Stimulated activated CD4-positive, alpha-beta T cell treated with anti-CD3 and anti-CD28 coated beads, Interleukin-1b, Interleukin-23, amount 100 ng/mL, for 24 hours (primary cell): Measurements from ENCODE around the gene LYSMD4.

Experiments used
- DNase-seq, 4 experiments: peaks; one replicate each; pipeline ENCODE4 v3.0.0-alpha.2; 2020; ENCODE audit warnings: low read depth in 4 of 4, low spot score in 1 of 4

Gene LYSMD4

DNA sequence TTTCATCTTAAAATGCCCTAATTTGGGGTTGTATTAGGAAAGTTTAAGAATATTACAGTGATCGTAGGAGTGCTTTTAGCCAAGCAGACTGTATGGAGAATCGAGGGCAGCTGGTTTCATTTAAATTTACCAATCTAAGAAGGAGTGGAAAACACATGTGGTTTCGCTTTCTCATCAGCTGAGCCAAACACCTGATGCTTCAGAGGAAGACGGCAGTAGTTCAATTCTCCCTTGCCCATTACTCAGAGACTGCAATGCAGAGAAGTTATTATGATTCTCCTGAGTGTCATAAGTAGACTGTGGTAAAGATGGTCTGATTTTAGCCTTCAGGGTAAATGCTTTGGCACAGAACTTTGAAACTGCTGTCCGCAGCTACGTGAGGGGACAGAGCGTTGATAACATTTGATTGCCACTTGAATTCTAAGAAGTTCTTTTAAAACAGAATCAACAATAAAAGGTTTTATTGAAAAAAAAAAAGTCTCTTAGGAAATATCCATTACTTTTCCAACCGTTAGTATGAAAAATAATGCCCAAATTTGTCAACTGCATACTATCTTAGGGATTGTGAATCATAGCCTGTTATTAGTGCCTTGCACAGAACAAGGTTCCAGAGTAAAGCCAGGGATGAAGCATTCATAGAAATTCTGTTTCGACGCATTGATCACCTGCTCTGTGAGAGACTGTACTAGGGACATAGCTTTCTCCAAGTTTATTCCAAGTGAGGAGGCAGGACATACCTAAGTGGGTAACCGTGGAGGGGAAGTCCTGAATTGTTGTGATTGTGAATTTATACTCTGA lies 25.6 kb downstream of the LYSMD4 start:
- no peak for DNase-seq

DNA sequence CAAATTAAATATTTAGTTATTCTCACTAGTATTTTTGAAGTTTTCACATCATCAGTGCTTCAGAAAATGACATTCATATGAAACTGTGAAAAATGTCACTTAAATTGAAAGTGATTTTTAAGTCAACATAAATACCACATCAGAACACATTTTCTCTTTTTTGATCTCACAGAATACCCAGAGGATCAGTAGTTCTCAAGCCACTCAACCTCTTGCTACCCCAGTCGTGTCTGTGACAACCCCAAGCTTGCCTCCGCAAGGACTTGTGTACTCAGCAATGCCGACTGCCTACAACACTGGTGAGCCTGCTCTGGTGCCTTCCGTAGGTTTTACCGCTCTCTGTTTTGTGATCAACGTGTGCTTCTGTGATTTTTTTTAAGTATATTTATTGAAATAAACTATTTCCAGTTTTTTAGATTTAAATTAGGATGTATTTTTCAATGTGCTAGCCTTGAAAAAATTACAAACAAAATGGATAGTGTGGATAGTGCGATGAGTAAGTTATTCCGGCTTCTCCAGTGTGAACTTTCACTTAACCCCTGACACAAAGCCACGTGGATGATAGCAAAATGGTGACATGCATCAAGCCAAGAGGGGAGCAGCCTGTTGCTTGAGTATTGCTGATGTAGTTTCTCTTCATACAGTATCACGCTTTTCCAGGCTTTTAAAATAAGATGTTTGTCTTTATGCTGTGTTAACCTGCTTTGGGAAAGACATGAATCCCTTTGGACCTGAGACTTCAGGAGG lies 26.5 kb downstream of the LYSMD4 start:
- no peak for DNase-seq

DNA sequence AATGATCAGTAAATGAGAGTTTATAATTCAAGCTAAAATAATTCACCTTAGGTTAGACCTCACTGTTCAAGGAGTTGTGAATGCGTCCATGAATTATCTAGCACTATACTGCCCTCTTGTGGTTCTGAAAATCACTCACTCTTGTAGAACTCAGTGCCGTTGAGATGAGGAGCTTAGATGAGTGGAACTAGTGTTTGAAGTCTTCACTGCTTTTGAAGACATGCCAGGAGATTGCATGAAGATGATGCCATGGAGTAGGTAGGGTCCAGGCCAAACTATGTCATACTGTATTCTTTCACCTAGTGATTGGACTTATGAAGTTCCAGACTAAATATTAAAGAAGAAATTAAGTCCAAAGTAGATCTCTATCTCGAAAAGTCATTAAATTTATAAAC lies 28.8 kb downstream of the LYSMD4 start:
- DNase-seq, result no peak

DNA sequence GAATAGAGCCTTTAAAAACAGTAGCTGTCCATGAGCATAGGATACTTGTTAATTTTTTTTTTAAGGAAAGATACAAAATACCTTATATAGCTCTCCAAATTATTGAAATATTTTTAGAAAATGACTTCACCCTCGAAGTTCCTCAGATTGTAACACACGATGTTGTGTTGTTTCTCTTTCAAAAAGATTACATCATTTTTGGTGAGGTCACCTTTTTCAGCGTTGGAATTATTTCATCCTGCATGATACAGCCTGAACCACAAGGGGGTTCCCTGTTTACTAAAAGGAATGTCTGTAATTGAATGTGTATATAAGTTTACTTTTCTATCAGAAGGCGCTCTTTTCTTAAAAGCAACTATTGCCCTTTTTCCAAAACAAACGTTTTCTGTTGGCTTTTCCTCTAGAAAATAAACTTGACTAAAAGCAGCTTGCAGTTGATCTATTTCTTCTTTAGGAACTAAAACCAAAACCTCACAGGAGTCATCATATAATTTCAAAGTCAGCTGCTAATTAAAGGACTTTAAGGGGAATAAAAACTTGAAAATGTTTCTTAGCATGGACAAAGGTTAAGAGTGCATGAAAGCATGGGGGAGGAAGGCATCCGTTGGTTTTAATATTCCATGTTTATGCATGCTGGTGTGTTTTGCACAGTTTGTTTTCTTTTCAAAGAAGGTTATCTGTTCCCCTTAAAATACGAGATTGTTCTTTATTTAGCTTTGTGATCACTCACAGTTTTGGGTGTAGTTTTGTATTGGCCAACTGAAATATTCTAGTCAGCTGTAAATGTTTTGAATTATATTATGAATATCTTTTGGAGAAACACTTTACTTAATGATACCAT lies 29.4 kb downstream of the LYSMD4 start:
- DNase-seq, result no peak

DNA sequence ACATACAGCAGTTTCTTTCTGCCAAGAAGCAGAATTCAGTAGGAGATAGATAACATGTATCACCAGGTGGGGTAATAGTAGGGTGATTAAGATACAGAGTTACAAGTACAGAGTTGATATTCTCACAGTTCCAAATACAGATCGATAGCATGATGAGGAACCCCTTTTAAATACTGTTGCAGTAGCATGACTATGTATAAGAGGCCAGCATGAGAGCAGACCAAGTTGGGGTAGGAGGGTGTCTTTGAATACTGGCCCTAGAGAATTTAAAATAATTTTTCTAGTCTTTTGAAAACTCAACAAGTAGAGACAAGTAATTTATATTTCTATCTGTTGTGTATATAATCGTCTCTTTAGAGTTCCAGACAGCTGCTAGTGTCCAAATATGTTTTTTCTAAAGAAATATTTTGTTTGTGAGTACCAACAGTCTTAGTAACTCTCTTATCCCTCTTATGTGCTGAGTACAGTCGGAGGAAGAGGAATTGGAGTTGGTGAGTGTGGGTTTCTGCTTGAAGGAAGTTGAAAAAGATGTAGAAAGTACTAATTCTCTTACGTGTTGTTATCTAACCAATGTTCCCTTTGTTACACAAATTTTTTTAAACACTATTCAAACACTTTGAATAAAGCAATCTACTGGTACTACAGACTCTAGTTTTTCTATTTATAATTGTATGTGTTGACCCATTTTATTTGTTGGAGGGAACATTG lies 30.2 kb downstream of the LYSMD4 start:
- no peak for DNase-seq

DNA sequence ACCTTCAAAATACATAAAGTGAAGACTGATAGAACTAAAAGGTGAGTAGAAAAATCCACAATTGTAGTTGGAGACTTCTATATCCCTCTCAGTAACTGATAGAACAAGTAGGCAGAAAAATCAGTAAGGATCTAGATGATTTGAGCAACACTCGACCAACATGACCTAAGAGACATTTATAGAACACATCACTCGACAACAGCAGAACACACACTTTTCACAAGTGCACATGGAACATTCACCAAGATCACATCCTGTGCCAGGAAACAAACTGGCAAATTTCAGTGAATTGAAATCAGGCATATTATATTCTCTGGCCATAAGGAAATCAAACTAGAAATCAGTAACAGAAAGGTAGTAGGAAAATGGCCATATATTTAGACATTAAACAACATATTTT lies 37.1 kb downstream of the LYSMD4 start:
- DNase-seq, result no peak

DNA sequence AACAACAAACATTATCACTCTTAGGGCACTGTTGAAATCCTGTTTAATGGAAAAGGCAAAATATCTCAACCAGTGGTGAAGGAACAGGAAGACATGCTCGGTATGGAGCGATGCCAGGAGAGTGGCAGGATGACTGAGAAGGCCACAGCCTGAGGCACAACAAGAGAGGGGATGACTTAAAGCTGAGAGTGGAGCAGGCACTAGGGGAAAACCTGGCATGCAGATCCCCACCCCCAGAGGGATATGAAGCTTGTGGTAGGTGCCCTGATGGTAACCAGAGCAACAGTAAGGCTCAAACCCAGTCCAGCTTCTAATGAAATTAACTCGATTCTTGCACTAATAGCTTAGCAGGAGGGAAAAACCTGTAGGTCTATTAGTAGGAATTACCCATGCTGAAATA lies 40.4 kb downstream of the LYSMD4 start:
- DNase-seq, result no peak

DNA sequence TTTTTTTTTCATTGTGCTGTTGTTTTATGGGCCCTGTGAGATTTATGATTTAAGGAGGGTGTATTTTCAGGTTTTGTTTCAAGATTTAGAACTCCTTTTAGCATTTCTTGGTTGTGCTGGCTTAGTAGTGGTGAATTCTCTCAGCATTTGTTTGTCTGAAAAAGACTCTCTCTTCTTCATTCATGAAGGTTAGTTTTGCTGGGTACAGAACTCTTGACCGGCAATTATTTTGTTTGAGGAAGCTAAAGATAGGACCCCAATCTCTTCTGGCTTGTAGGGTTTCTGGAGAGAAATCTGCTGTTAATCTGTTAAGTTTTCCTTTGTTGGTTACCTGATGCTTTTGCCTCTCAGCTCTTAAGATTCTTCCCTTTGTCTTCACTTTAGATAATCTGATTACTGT lies 46.9 kb downstream of the LYSMD4 start:
- no peak for DNase-seq

DNA sequence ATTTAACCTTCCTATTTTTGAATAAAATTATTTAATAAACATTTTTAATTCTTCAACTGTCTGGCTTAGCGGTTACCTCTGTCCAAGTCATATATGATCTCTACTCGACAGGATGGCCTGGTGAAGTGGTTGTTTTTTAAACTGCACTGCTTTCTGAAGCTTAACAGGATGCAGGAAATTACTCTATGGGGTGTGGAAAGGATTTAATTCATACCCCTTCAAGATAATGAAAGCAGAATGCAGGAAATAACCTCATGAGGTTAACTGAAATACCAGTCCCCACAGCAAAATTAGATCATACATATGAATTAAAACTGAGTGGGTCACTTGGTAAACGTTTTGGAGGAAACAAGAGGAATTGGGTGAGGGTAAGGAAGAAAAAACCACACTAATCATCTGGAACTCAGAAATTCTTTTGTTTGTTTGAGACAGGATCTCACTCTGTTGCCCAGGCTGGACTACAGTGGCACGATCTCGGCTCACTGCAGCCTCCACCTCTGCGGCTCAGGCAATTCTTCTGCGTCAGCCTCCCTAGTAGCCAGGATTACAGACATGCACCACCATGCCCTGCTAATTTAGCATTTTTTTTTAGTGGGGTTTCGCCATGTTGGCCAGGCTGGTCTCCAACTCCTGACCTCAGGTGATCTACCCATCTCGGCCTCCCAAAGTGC lies 50.1 kb downstream of the LYSMD4 start:
- no peak for DNase-seq

DNA sequence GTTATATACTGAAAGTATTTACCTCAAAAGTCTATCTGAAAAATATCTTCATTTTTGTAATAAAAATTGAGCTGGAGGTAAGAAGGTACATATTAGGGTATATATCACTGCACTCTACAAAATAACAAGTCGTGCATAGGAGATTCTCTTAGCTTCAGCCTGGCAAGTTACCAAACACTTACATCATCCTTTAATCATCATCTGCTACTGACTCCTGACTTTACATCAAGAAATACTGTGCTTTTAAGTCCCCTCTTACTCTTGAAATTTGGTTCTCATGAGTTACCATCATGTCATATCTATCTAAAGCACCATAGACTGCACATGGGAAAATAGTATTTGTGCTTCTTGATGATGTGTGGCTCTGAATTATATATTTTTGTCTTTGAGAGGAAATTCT lies 50.8 kb downstream of the LYSMD4 start:
- no peak for DNase-seq

DNA sequence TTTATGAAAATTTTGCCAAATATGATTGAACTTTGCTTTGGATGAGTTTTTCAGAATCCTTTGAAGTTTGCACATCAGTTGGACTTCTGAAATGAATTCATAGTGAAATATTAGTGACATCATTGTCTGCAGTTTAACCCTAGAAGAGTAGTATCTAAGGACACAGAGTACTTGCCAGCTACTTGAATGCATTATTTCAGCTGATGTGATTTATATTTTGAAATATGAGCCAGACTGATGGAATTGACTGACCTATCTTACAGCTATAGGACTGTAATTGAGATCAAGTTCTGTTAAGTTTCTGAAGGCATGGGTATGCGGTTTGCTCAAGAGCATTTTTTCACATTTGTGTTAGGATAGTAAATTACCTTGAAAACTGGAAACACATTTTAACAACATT lies 51.2 kb downstream of the LYSMD4 start:
- DNase-seq, result no peak

DNA sequence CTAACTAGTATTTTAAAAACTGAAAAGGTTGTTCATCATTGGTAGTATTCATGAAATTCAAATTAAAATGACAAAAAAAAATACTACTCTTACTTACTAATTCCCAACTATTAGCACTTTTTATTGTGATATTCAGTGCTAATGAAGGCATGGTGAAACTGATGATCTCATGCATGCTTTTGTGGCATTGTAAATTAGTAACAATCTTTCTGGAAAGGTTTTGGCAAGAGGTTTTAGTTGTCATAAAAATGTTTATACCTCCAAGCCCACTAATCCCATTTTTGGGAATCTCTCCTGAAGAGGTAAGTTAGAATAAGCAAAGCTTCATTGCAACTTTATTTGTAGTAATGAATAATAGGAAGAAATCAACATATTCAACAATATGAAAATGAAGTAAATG lies 53.0 kb downstream of the LYSMD4 start:
- DNase-seq, result no peak

DNA sequence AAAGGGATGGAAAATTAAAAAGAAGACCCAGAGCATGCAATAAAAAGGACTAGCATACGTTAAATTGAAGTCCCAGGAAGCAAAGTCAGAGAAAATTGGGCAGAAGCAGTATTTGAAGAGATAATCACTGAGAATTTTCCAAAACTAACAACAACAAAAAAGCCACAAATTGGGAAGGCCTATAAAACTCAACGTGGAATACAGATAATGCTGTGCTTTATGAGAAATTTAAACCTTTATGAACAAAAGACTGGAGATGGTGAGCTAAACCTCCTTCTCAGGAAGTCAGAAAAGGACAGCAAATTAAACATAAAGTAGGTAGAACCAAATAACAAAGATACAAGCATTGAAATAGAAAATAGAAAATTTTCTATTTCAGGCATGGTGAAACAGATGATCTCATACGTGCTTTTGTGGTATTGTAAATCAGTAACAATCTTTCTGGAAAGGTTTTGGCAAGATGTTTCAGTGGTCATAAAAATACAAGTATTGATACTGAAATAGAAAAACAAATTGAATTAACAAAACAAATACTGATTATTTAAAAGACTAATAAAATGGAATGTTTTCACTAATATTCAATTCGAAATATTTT lies 55.6 kb downstream of the LYSMD4 start:
- no peak for DNase-seq
